HEK293T (cell line): ENCODE results near the gene ANO1.

ENCODE experiments used
- ARNT ChIP-seq: fragments of 450-650 bp; IDR thresholded peaks from 2 replicates; pipeline ENCODE4 v1.6.1; 2017; ENCODE audit warnings: mild to moderate bottlenecking
- BHLHE40 ChIP-seq: fragments of 450-650 bp; IDR thresholded peaks from 2 replicates; pipeline ENCODE4 v1.6.1; 2016; ENCODE audit warnings: mild to moderate bottlenecking, moderate library complexity, borderline replicate concordance
- ELF4 ChIP-seq: fragments of 450-650 bp; IDR thresholded peaks from 2 replicates; pipeline ENCODE4 v1.6.1; 2017; ENCODE audit warnings: antibody characterized with exemption
- FOXK2 ChIP-seq: fragments of 450-650 bp; IDR thresholded peaks from 2 replicates; pipeline ENCODE4 v1.6.1; 2016; ENCODE audit warnings: mild to moderate bottlenecking
- FOXM1 ChIP-seq: fragments of 450-650 bp; IDR thresholded peaks from 2 replicates; pipeline ENCODE4 v1.6.1; 2017; ENCODE audit warnings: mild to moderate bottlenecking, borderline replicate concordance
- HDGF ChIP-seq: fragments of 450-650 bp; IDR thresholded peaks from 2 replicates; pipeline ENCODE4 v1.6.1; 2017; ENCODE audit warnings: antibody characterized with exemption, borderline replicate concordance
- LEF1 ChIP-seq: fragments of 450-650 bp; IDR thresholded peaks from 2 replicates; pipeline ENCODE4 v1.6.1; 2017; ENCODE audit warnings: mild to moderate bottlenecking, borderline replicate concordance
- NFRKB ChIP-seq: fragments of 450-650 bp; IDR thresholded peaks from 2 replicates; pipeline ENCODE4 v1.6.1; 2016; ENCODE audit warnings: mild to moderate bottlenecking, moderate library complexity
- SP1 ChIP-seq: fragments of 450-650 bp; IDR thresholded peaks from 2 replicates; pipeline ENCODE4 v1.6.1; 2017
- SUZ12 ChIP-seq: fragments of 450-650 bp; IDR thresholded peaks from 2 replicates; pipeline ENCODE4 v1.6.1; 2016; ENCODE audit warnings: mild to moderate bottlenecking
- TARDBP ChIP-seq: fragments of 450-650 bp; IDR thresholded peaks from 2 replicates; pipeline ENCODE4 v1.6.1; 2016
- ZNF384 ChIP-seq: fragments of 450-650 bp; IDR thresholded peaks from 2 replicates; pipeline ENCODE4 v1.6.1; 2016

DNA sequence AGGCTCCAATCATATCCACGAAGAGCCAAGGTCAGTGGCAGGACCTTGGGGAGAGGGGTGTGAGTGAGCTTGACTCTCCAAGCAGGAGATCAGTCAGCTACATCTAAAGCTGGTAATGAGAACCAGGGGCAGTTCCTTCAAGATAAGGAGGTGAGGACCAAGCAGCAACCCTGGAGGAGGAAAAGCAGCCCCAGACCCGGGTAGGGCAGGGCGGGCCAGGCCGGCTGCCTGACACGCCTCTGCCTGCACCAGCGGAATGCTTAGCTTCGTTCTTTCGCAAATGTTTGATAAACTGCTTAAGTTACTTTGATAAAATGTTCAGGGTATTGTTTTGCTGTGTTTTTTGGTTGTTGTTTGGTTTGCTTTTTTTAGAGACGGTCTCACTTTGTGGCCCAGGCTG is 106.3 kb downstream of the ANO1 start:
- TF ChIP-seq HDGF (no peak), SP1 (no peak), FOXM1 (no peak), SUZ12 (no peak), ARNT (no peak), BHLHE40 (no peak), NFRKB (no peak), FOXK2 (no peak), ELF4 (no peak), ZNF384 (no peak), TARDBP (no peak), LEF1 (no peak)
